ENCODE data around the gene HELT. TPM values are rescaled to one million over a fixed set of nuclear protein-coding genes. Genes with fewer than 3 reads are reported as not detected.

HELT gene
- polyA plus RNA-seq, 6 donors from 2014 or later, result not detected

DNA sequence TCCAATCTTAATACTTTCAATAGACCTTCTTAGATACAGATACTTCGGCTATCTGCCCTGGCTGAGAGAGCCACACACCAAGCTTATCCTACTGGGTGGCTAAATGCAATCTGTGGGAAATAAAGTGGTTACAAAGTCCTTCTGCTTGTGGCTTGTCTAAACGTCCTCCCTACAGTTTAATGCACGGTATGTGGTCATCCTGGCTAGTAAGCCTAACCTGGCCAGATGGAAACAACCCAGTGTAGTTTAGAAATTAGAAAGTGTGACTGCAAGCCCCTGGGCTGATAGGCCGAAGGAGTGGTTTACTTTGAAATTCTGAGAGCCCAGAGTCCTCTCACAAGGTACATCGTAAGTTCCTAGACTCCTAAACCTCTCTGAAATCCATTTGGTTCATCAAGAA, 47.9 kb downstream of the HELT start:
- Mint-ChIP-seq H3K36me3 (no peaks in the 10 kb centered on the region), H3K9me3 (peaks cover 0 to 6% (median 2%) of the 10 kb centered on the region in 7 donors), H3K27ac (no peak overlapping the region), H3K4me1 (no peaks in the 10 kb centered on the region), H3K27me3 (peaks cover 6 to 21% (median 13%) of the 10 kb centered on the region in 3 donors), H3K4me3 (no peak overlapping the region)
- DNase-seq (no peak), ATAC-seq (ENCODE audit: low read depth in 2 of 2) (no peak)

DNA sequence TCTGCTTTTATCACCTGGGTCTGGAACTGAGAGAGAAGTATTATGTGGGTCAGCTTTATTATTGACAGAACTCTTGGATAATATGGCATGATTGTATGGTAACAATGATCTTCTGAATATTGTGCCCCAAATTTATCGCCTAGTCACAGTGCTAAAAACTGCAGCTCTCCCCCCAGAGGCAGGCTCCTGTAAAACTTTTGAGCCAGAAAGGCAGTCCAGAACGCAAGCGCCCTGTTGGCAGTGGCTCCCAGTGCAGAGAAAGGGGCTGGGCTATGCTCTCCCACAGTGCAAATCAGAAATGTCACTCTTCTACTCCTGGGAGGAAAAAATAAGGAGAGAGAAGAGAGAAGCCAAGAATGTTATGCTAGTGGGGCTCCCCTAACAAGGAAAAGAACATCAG, 50.5 kb downstream of the HELT start:
- no peak for DNase-seq
- no peaks in the 10 kb centered on the region for H3K36me3 Mint-ChIP-seq
- H3K4me1 Mint-ChIP-seq, result no peaks in the 10 kb centered on the region
- ATAC-seq (ENCODE audit: low read depth in 2 of 2), result no peak
- H3K27ac Mint-ChIP-seq, result no peak overlapping the region
- H3K4me3 Mint-ChIP-seq, result no peak overlapping the region
- peaks cover 16 to 35% (median 21%) of the 10 kb centered on the region in 3 donors for H3K27me3 Mint-ChIP-seq
- no peaks in the 10 kb centered on the region for H3K9me3 Mint-ChIP-seq

Other genes starting within 250 kb of the HELT start
- gene ACSL1, start 192.5 kb upstream of the HELT start, polyA plus RNA-seq (ENCODE audit: low read depth in 6 of 6), result 10 to 100 TPM in 1 of 6 donors, 1 to 10 TPM in 5; 5.0 to 10.1 (median 6.8) TPM
- gene SLC25A4, start 124.8 kb downstream of the HELT start, polyA plus RNA-seq (ENCODE audit: low read depth in 6 of 6), result 10 to 100 TPM; 10.4 to 24.1 (median 12.4) TPM
- 10 to 100 TPM; 77.4 to 97.8 (median 84.9) TPM for gene CFAP97, start 185.5 kb downstream of the HELT start, polyA plus RNA-seq (ENCODE audit: low read depth in 6 of 6)
- gene SNX25, start 191.1 kb downstream of the HELT start, polyA plus RNA-seq (ENCODE audit: low read depth in 6 of 6), result 10 to 100 TPM; 10.8 to 28.1 (median 16.8) TPM

Measured in naive B cell (primary cell).